ENCODE data around the gene BRD2. TPM values are rescaled to one million over a fixed set of nuclear protein-coding genes. Genes with fewer than 3 reads are reported as not detected.
"Not testable (repeated sequence)": the region's sequence is repeated elsewhere in the genome, so short reads cannot be mapped to it uniquely, and the experiment has no call there.

BRD2 gene
- total RNA-seq, 8 experiments from 2014 or later = 124 to 401 (median 193) TPM

DNA sequence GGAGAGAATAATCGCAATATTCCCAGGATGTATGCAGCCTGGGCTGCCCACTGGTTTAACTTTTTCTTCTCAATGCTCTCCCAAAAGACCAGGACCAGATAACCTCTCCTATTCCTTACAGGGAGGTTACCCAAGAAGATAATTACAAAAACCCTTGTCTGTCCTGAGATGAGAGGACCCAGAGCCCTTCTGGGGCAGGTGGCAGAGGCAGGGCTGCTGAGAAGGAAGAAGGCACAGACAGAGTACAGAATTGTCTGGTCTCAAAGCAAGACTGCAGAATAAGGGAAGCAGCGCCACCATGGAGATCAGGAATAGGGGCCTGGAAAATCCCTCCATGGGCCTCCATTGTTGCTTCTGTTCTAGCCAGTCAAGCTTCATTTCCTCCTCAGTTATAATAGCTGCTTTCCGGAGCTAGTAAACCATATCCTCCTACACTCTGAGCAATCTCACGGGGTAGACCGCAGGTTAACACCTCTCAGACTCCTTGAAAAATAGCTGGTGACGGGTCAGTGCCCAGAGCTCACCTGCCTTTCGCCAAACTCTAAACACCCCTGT lies 27.1 kb upstream of the BRD2 start:
- 30 to 100% (median 76%) methylated on average over 1 to 7 of the region's 7 CpGs for WGBS, 10 experiments
- Histone ChIP-seq H3K4me1 (replicated peaks in 1 of 2) (no peaks in the 10 kb centered on the region), H3K4me3 (no peak overlapping the region), H3K27ac (no peak overlapping the region)
- peak in 5 of 8 experiments; percentile 3 to 11 (median 10) for ATAC-seq (replicated peaks in 6 of 8)
- in situ Hi-C loops (cut with MboI; ENCODE audit: low pct_unique_long_range_greater_than_20kb in 2 of 9, low sequenced_read_pairs in 9 of 9, unreplicated experiment in 9 of 9) = loop anchor here in 1 of 9 experiments (10.0 kb wide), 1 partner anchor 56 kb away; no protein-coding TSS in a partner anchor

DNA sequence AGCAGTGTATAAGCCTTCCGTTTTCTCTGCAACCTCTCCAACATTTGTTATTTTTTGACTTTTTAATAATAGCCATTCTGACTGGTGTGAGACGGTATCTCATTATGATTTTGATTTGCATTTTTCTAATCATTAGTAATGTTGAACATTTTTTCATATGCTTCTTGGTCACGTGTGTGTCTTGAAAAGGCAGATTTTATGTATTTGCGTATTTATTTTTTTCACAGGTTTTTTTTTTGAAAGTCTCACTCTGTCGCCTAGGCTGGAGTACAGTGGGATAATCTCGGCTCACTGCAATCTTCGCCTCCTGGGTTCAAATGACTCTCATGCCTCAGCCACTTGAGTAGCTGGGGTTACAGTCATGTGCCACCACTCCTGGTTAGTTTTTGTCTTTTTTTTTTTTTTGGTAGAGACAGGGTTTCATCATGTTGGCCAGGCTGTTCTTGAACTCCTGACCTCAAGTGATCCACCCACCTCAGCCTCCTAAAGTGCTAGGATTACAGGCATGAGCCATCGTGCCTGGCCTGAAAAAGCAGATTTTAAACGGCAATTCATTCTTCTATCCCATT lies 25.8 kb upstream of the BRD2 start:
- 58 to 91% (median 80%) methylated on average over 5 to 9 of the region's 9 CpGs for WGBS, 10 experiments

GRCh38 chr6:32943864-32944649 lies 24.3 kb upstream of the BRD2 start:
- ATAC-seq (replicated peaks in 6 of 8) = no peak
- in situ Hi-C loops (cut with MboI; ENCODE audit: low pct_unique_long_range_greater_than_20kb in 2 of 9, low sequenced_read_pairs in 9 of 9, unreplicated experiment in 9 of 9) = loop anchor here in 1 of 9 experiments (10.0 kb wide), 1 partner anchor 59 kb away; no protein-coding TSS in a partner anchor

More for the DNA sequence above, 25.8 kb upstream of the BRD2 start:
- H3K4me3 ChIP-seq; ATAC-seq (replicated peaks in 6 of 8); H3K27ac ChIP-seq; H3K4me1 ChIP-seq (replicated peaks in 1 of 2): not testable (repeated sequence)
- in situ Hi-C loops (cut with MboI; ENCODE audit: low pct_unique_long_range_greater_than_20kb in 2 of 9, low sequenced_read_pairs in 9 of 9, unreplicated experiment in 9 of 9) = loop anchor here in 1 of 9 experiments (10.0 kb wide), 1 partner anchor 58 kb away; no protein-coding TSS in a partner anchor

DNA sequence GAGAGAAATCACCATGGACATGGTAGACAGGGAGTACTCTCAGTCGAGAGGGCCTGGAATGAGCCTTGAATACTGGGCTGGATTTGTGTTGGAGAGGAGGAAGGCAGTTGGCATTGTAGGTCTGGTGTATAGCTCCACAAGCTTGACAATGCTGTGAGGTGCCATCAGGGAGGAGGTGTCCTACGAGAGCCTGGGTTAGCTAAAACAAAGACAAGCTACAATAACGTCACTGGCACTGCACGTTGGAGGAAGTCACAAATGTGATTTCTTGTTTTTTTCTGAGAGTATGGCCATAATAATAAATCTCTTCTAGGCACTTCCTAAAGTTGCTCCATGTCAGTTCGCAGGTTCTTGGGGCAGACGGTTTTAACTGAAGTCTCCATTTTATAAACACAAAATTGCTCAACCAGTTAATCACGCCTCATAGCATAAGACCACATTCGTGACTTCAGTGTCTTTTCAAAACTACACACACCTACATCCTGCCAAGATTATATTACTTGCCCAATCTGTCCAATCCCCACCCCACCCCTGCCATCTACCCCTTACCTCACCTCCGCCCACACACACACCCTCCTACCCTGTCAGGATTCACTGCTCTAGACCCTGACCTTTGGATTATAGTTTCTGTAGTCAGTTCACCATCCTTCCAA lies 23.2 kb upstream of the BRD2 start:
- Histone ChIP-seq H3K4me1 (replicated peaks in 1 of 2) (no peaks in the 10 kb centered on the region), H3K27ac (no peak overlapping the region), H3K4me3 (no peak overlapping the region)
- no peak for ATAC-seq (replicated peaks in 6 of 8)
- 48 to 94% (median 71%) methylated on average over 3 to 7 of the region's 9 CpGs; no CpG with 5 or more reads in 1 of the 10 experiments for WGBS, 10 experiments
- in situ Hi-C loops (cut with MboI; ENCODE audit: low pct_unique_long_range_greater_than_20kb in 2 of 9, low sequenced_read_pairs in 9 of 9, unreplicated experiment in 9 of 9) = loop anchor here in 1 of 9 experiments (10.0 kb wide), 1 partner anchor 60 kb away; no protein-coding TSS in a partner anchor

More at GRCh38 chr6:32943864-32944649, 24.3 kb upstream of the BRD2 start:
- Histone ChIP-seq H3K4me1 (replicated peaks in 1 of 2) (no peaks in the 10 kb centered on the region), H3K4me3 (no peak overlapping the region), H3K27ac (no peak overlapping the region)
- whole genome bisulfite sequencing, 10 experiments = 0 to 100% (median 75%) methylated on average over 1 to 3 of the region's 4 CpGs; no CpG with 5 or more reads in 2 of the 10 experiments

DNA sequence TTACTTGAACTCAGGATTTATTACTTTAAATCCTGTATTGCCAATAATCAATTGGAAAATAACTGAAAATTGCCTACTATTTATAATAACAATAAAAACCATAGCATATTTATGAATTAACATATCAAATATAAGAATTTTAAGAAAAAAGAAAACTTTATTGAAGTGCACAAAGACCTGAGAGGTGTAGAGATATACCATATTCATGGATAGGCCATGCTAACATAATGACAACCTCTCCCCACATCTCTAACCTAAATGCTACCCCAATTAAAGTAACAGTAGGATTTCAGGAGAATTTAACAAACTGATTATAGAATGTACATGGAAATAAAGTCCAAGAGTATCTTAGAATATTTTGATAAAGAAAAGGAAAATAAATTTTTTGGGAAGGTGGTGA lies 22.4 kb upstream of the BRD2 start:
- no peak overlapping the region for H3K4me3 ChIP-seq
- H3K4me1 ChIP-seq (replicated peaks in 1 of 2) = no peaks in the 10 kb centered on the region
- in situ Hi-C loops (cut with MboI; ENCODE audit: low pct_unique_long_range_greater_than_20kb in 2 of 9, low sequenced_read_pairs in 9 of 9, unreplicated experiment in 9 of 9) = loop anchor here in 1 of 9 experiments (10.0 kb wide), 1 partner anchor 61 kb away; no protein-coding TSS in a partner anchor
- H3K27ac ChIP-seq = no peak overlapping the region
- ATAC-seq (replicated peaks in 6 of 8) = no peak

- Histone ChIP-seq H3K4me1 (replicated peaks in 1 of 2) (no peaks in the 10 kb centered on the region), H3K4me3 (no peak overlapping the region), H3K27ac (no peak overlapping the region)
- ATAC-seq (replicated peaks in 6 of 8) = no peak
- in situ Hi-C loops (cut with MboI; ENCODE audit: low pct_unique_long_range_greater_than_20kb in 2 of 9, low sequenced_read_pairs in 9 of 9, unreplicated experiment in 9 of 9) = loop anchor here in 1 of 9 experiments (10.0 kb wide), 1 partner anchor 62 kb away; no protein-coding TSS in a partner anchor
Measured at GRCh38 chr6:32946893-32947292, 21.5 kb upstream of the BRD2 start.

- H3K4me3 ChIP-seq = no peak overlapping the region
- WGBS, 10 experiments = 21 to 81% (median 61%) methylated on average over 3 to 10 of the region's 11 CpGs; no CpG with 5 or more reads in 1 of the 10 experiments
- peak; percentile 53 to 96 (median 74) for ATAC-seq (replicated peaks in 6 of 8)
Measured at GRCh38 chr6:32947552-32948465, 20.6 kb upstream of the BRD2 start.

DNA sequence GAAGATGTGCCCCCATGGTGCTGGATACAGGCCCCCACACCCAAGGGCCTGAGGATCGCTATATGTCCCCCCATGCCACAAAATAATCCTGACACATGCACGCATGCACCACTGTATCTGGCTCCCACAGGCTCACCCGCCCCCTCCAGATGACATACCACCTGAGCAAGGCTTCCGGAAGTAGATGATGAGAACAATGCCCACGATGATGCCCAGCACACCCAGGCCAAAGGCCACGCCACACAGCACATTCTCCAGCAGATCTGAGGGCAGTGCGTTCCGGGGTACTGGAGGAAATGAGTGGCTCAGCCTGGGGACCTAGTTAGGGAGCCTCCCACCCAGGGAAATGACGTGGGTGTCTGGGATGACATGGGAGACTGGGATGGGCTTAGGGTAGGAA lies 19.3 kb upstream of the BRD2 start:
- no peak overlapping the region for H3K27ac ChIP-seq
- H3K4me3 ChIP-seq = no peak overlapping the region
- no peaks in the 10 kb centered on the region for H3K4me1 ChIP-seq (replicated peaks in 1 of 2)
- 70 to 100% (median 82%) methylated on average over 2 to 3 of the region's 9 CpGs; no CpG with 5 or more reads in 6 of the 10 experiments for WGBS, 10 experiments
- no peak for ATAC-seq (replicated peaks in 6 of 8)
- in situ Hi-C loops (cut with MboI; ENCODE audit: low pct_unique_long_range_greater_than_20kb in 2 of 9, low sequenced_read_pairs in 9 of 9, unreplicated experiment in 9 of 9) = loop anchor here in 1 of 9 experiments (10.0 kb wide), 1 partner anchor 64 kb away; no protein-coding TSS in a partner anchor

More at GRCh38 chr6:32947552-32948465, 20.6 kb upstream of the BRD2 start:
- Histone ChIP-seq H3K4me1 (replicated peaks in 1 of 2) (no peaks in the 10 kb centered on the region), H3K27ac (no peak overlapping the region)
- in situ Hi-C loops (cut with MboI; ENCODE audit: low pct_unique_long_range_greater_than_20kb in 2 of 9, low sequenced_read_pairs in 9 of 9, unreplicated experiment in 9 of 9) = loop anchor here in 1 of 9 experiments (10.0 kb wide), 1 partner anchor 63 kb away; no protein-coding TSS in a partner anchor

- ATAC-seq (replicated peaks in 6 of 8) = no peak
- no peak overlapping the region for H3K27ac ChIP-seq
- 33 to 100% (median 67%) methylated on average over 1 to 3 of the region's 3 CpGs; no CpG with 5 or more reads in 3 of the 10 experiments for WGBS, 10 experiments
- no peak overlapping the region for H3K4me3 ChIP-seq
- in situ Hi-C loops (cut with MboI; ENCODE audit: low pct_unique_long_range_greater_than_20kb in 2 of 9, low sequenced_read_pairs in 9 of 9, unreplicated experiment in 9 of 9) = loop anchor here in 1 of 9 experiments (10.0 kb wide), 1 partner anchor 65 kb away; no protein-coding TSS in a partner anchor
- no peaks in the 10 kb centered on the region for H3K4me1 ChIP-seq (replicated peaks in 1 of 2)
Measured at GRCh38 chr6:32950010-32950409, 18.4 kb upstream of the BRD2 start.

DNA sequence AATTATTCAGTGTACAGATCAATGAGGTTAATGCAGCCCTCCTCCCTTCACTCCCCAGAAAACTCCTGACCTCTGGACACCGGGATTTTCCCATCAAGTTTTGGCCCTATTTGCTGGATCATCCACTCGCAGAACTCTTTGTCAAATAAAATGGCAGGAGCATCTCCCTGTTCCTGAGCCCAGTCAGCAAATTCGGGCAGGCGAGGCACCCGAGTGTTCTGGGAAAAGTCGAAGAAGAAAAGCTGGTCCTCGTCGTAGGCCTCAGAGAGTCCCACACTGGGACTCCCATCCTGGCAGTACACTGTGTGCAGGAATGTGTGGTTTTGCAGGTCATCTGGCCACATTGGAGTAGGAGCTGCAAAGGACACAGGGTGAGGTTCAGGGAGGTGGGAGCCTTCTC lies 17.9 kb upstream of the BRD2 start:
- Histone ChIP-seq H3K27ac (no peak overlapping the region), H3K4me1 (replicated peaks in 1 of 2) (no peaks in the 10 kb centered on the region), H3K4me3 (no peak overlapping the region)
- WGBS, 10 experiments = 63 to 100% (median 81%) methylated on average over 1 to 6 of the region's 8 CpGs; no CpG with 5 or more reads in 4 of the 10 experiments
- ATAC-seq (replicated peaks in 6 of 8) = no peak
- in situ Hi-C loops (cut with MboI; ENCODE audit: low pct_unique_long_range_greater_than_20kb in 2 of 9, low sequenced_read_pairs in 9 of 9, unreplicated experiment in 9 of 9) = loop anchor here in 1 of 9 experiments (10.0 kb wide), 1 partner anchor 66 kb away; no protein-coding TSS in a partner anchor

DNA sequence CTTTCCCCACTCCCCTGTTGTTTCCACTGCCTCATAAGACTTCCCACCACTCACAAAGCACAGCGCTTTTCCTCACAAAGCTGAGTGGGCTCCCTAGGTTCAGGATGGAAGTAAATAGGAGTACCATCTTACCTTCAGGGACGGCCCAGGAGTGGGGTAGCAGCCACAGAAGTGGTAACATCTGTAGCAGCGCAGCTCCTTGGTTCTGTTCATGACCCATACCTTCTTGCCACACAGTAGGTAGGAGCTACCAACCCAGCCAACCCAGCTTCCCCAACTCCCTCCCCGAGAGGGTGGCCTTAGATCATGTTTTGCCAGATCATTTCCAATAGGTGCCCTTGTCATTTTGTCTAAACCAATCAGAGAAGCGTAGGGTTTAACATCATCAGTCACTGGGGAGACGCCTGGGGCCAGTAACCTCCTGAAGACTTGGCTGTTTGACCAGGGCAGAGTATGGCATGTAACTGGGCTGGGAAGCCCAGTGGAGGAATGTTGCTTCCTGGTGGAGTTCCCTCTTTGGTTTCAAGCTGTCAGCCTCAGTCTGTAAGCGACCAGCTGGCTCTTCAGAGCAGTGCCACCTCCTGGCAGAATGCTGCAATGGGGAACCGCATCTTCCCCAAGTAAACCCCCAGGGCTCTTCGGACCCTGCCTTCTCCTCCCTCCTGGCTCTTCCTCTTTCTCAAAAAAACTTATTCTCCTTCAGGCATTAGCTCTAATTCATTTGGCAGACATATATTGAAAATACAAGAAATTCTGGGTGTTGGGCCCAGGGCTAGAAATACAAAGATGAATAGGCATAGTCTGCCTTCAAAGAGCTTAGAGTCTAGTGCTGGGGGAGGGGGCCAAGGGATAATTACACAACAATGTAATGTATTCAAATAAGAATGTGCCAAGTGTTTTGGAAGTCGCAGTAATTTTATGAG lies 15.3 kb upstream of the BRD2 start, which contains the start of gene HLA-DMA:
HLA-DMA (minus strand) TSS at position 281 of the 923 bp plus-strand sequence; CDS start at position 220, 61 bp downstream.
- H3K4me1 ChIP-seq (replicated peaks in 1 of 2) = no peaks in the 10 kb centered on the region
- ATAC-seq (replicated peaks in 6 of 8) = peak; percentile 16 to 99 (median 75)
- 37 to 68% (median 63%) methylated on average over 1 to 8 of the region's 10 CpGs for WGBS, 10 experiments
- in situ Hi-C loops (cut with MboI; ENCODE audit: low pct_unique_long_range_greater_than_20kb in 2 of 9, low sequenced_read_pairs in 9 of 9, unreplicated experiment in 9 of 9) = loop anchor here in 1 of 9 experiments (10.0 kb wide), 1 partner anchor 68 kb away; no protein-coding TSS in a partner anchor
- H3K27ac ChIP-seq = no peak within 1 kb of the TSS
- H3K4me3 ChIP-seq = no peak within 1 kb of the TSS

Measured in motor neuron (in vitro differentiated cells).